Mesothelial cell of epicardium (in vitro differentiated cells): ENCODE data around the gene FBXL16. TPM values are rescaled to one million over a fixed set of nuclear protein-coding genes. Genes with fewer than 3 reads are reported as not detected.
"Not testable (repeated sequence)": the region's sequence is repeated elsewhere in the genome, so short reads cannot be mapped to it uniquely, and the experiment has no call there.

Experiments
- DNase-seq, 2 experiments: peaks; one replicate each; pipeline ENCODE4 v3.0.0; 2021; ENCODE audit warnings: low spot score in 2 of 2; ENCODE audit not compliant: unreplicated experiment in 2 of 2
- H3K27ac Mint-ChIP-seq: 2 replicates; pipeline ENCODE4 v1.8.0; 2021; ENCODE audit warnings: mixed read lengths
- H3K27me3 Mint-ChIP-seq: 2 replicates; pipeline ENCODE4 v1.8.0; 2021; ENCODE audit warnings: low read depth, mixed read lengths
- H3K36me3 Mint-ChIP-seq: 2 replicates; pipeline ENCODE4 v1.8.0; 2021; ENCODE audit warnings: mixed read lengths
- H3K4me1 Mint-ChIP-seq: 2 replicates; pipeline ENCODE4 v1.8.0; 2021; ENCODE audit warnings: mixed read lengths
- H3K4me3 Mint-ChIP-seq: 2 replicates; pipeline ENCODE4 v1.8.0; 2021; ENCODE audit warnings: mild to moderate bottlenecking, moderate library complexity, mixed read lengths
- H3K9me3 Mint-ChIP-seq: 2 replicates; pipeline ENCODE4 v1.8.0; 2021; ENCODE audit warnings: mixed read lengths
- total RNA-seq: library from RNA; stranded (reverse); gene quantifications from 3 replicates; pipeline ENCODE4 v1.2.1, GENCODE V29; 2021
- TF ChIP-seq, protein P1 (sequence below): fragments of 200-600 bp; sonication (generic); IDR thresholded peaks from one replicate; pipeline ENCODE4 v1.5.0; 2021; ENCODE audit warnings: antibody characterized with exemption; ENCODE audit not compliant: unreplicated experiment

FBXL16 gene
- total RNA-seq, 1 donor from 2014 or later: 0.85 TPM

DNA sequence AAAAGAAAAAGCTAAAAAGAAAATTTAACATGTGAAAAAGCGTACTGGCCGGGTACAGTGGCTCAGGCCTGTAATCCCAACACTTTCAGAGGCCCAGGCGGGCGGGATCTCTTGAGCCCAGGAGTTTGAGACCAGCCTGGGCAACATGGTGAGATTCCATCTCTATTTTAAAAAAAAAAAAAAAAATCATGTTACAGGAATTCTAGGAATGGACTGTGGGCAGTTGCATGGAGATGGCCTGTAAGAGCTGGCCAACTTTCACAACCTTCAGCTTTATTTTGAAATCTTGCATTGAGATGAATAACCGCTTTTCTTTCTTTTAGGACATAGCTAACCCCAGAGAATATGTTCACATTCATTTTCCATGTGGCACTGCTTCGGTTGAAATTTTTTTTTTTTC lies 43.4 kb upstream of the FBXL16 start:
- no peak overlapping the region for H3K27ac Mint-ChIP-seq
- peaks cover 1% of the 10 kb centered on the region for H3K4me1 Mint-ChIP-seq
- peaks cover 18% of the 10 kb centered on the region for H3K27me3 Mint-ChIP-seq
- no peaks in the 10 kb centered on the region for H3K36me3 Mint-ChIP-seq
- no peak overlapping the region for H3K4me3 Mint-ChIP-seq
- DNase-seq: no peak
- TF ChIP-seq, protein P1, sequence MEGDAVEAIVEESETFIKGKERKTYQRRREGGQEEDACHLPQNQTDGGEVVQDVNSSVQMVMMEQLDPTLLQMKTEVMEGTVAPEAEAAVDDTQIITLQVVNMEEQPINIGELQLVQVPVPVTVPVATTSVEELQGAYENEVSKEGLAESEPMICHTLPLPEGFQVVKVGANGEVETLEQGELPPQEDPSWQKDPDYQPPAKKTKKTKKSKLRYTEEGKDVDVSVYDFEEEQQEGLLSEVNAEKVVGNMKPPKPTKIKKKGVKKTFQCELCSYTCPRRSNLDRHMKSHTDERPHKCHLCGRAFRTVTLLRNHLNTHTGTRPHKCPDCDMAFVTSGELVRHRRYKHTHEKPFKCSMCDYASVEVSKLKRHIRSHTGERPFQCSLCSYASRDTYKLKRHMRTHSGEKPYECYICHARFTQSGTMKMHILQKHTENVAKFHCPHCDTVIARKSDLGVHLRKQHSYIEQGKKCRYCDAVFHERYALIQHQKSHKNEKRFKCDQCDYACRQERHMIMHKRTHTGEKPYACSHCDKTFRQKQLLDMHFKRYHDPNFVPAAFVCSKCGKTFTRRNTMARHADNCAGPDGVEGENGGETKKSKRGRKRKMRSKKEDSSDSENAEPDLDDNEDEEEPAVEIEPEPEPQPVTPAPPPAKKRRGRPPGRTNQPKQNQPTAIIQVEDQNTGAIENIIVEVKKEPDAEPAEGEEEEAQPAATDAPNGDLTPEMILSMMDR: no peak
- no peaks in the 10 kb centered on the region for H3K9me3 Mint-ChIP-seq

DNA sequence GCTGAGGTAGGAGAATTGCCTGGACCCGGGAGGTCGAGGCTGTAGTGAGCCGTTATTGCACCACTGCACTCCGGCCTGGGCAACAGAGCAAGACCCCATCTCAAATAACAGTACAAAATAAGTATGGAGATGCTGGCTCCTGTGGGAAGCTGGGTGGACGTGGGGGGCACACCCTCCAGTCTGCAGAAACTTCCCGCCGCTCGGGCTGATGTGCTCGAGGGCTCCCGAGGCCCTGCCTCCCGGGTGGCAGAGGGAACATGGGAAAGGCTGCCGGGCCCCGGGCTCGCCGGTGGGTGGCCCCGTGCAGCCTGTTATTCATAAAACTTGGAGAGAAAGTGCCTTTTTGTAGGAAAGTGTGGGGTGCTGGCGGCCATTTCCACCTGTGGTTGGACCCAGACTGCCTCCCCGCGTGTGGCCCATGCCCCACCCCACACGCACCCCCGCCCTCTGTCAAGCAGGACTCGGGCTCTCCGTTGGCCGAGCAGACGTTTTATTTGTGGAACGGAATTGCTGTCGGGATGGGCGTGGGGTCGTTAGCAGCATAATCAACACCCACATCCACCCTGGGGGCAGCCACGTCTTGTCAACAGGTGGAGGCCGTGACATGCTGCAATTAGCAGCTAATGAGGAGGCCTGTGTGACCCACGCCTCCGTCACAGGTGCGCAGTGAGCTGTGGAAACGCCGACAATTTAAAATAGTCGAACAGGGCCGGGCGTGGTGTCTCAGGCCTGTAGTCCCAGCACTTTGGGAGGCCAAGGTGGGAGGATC lies 42.6 kb upstream of the FBXL16 start:
- Mint-ChIP-seq H3K4me1 (peaks cover 1% of the 10 kb centered on the region), H3K27me3 (peaks cover 18% of the 10 kb centered on the region), H3K36me3 (no peaks in the 10 kb centered on the region), H3K4me3 (no peak overlapping the region), H3K9me3 (no peaks in the 10 kb centered on the region), H3K27ac (no peak overlapping the region)
- no peak for DNase-seq
- TF ChIP-seq, protein P1: no peak

DNA sequence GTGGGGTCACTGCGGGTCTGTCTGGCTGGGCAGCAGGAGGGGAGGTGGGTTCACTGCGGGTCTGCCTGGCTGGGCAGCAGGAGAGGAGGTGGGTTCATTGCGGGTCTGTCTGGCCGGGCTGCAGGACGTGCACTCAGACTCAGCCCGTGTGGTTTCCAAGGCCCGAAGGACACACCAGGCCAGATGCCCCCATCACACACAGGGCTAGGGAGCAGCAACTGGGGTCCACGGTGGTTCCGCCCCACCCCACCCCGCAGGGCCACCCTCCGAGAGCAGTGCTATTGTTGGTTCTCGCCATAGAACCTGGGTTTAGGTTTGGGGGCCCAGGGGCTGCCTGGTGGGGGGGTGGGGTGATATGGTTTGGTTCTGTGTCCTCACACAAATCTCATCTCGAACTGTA lies 41.0 kb upstream of the FBXL16 start:
- TF ChIP-seq, protein P1: no peak
- DNase-seq: no peak
- Mint-ChIP-seq H3K4me3 (no peak overlapping the region), H3K9me3 (no peaks in the 10 kb centered on the region), H3K27ac (no peak overlapping the region), H3K4me1 (peaks cover 1% of the 10 kb centered on the region), H3K36me3 (no peaks in the 10 kb centered on the region), H3K27me3 (peaks cover 6% of the 10 kb centered on the region)

DNA sequence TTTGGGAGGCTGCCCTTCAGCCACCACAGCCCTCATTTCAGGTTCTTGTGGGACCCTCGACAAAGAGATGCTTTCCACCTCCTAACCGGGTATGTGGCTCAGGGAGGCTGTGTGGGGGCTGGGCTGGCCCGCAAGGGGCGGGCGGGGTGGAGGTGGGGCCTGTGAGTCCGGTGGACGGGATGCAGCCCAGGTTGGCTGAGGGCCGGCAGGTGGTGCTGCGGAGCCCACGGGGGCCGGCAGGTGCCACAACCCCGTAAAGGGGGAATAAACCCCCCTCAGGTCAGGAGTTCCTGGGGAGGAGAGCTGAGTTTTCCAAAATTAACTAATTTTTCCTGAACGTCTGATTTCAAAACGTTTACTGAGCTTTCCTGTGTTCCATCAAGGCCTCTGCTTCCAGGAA lies 40.1 kb upstream of the FBXL16 start:
- Mint-ChIP-seq H3K36me3 (no peaks in the 10 kb centered on the region), H3K27ac (no peak overlapping the region), H3K27me3 (no peaks in the 10 kb centered on the region), H3K4me3 (no peak overlapping the region), H3K4me1 (peaks cover 3% of the 10 kb centered on the region), H3K9me3 (no peaks in the 10 kb centered on the region)
- no peak for DNase-seq
- TF ChIP-seq, protein P1: peak; percentile 53

DNA sequence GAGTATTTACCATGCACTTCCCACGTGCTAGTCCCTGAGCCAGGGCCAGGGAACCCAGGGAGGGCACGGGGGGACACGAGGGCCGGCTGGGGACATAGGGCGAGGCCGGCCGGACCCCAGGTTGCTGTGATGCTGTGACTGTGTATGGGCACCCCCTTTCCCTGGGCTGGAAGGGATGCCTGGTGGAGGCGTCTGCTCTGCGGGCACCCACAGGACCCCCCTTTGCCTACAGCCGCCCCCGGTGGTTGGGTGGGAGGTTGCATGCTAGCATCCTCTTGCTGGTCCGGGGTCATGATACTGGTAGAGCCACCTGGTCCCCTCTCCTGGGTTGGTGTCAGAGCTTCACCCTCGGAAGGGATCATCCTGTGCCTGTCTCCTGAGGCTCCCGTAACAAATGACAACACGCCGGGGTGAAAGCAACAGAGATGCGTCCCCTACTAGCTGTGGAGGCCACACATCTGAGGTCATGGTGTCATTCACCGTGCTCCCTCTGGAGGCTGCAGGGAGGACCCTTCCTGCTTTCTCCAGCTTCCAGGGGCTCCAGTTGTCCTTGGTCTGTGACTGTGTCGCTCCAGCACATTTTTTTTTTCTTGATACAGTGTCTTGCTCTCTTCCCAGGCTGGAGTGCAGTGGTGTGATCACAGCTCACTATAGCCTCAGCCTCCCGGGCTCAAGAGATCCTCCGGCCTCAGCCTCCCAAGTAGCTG lies 38.3 kb upstream of the FBXL16 start:
- Mint-ChIP-seq H3K4me3 (no peak overlapping the region), H3K27ac (no peak overlapping the region), H3K9me3 (no peaks in the 10 kb centered on the region), H3K27me3 (no peaks in the 10 kb centered on the region), H3K4me1 (peaks cover 9% of the 10 kb centered on the region), H3K36me3 (no peaks in the 10 kb centered on the region)
- TF ChIP-seq, protein P1: peak; percentile 30
- no peak for DNase-seq

DNA sequence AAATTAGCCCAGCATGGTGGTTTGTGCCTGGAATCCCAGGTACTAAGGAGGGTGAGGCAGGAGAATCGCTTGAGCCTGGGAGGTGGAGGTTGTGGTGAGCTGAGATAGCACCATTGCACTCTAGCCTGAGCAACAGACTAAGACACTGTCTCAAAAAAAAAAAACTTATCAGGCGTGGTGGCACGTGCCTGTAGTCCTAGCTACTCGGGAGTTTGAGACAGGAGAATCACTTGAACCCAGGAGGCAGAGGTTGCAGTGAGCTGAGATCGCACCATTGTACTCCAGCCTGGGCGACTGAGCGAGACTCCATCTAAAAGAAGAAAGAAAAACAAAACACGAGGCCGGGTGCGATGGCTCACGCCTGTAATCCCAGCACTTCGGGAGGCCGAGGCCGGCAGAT lies 37.3 kb upstream of the FBXL16 start:
- H3K9me3 Mint-ChIP-seq, DNase-seq, H3K4me1 Mint-ChIP-seq, H3K36me3 Mint-ChIP-seq, H3K27ac Mint-ChIP-seq, H3K4me3 Mint-ChIP-seq, H3K27me3 Mint-ChIP-seq: not testable (repeated sequence)
